GM18867 (cell line): ENCODE measurements around the gene ATP10B.
A peak's percentile ranks its signal among the peaks of the same experiment; 100 is the strongest.
"Not testable (repeated sequence)": the region's sequence is repeated elsewhere in the genome, so short reads cannot be mapped to it uniquely, and the experiment has no call there.

Experiments
- ATAC-seq: cut with Tn5 transposase; IDR thresholded peaks from one replicate; pipeline ENCODE4 v1.9.1; 2021; ENCODE audit warnings: mild to moderate bottlenecking, moderate library complexity; ENCODE audit not compliant: unreplicated experiment

ATP10B gene

GRCh38 chr5:160833806-160834205, 18.2 kb downstream of the ATP10B start:
- ATAC-seq: no peak

DNA sequence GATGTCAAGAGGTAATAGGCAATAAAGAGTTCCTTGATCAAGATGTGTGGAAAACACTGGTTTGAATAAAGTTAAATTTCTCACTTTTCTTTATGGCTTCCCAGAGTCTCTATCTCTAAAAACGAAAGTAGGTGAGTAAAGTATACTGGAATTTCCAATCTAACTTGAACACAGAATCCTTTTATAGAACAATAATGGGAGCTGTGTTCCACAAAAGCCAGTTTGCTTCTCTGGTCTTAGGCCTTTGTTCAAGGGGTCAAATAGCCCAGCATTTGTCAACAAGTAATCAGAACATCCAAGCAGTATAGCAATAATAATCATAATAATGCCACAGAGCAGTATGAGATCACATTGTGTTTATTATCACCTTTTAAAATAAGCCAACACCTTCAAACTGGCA, 20.2 kb downstream of the ATP10B start:
- ATAC-seq: no peak

GRCh38 chr5:160824301-160825001, 27.6 kb downstream of the ATP10B start:
- ATAC-seq: no peak

GRCh38 chr5:160812996-160813395, 39.0 kb downstream of the ATP10B start:
- ATAC-seq: not testable (repeated sequence)

DNA sequence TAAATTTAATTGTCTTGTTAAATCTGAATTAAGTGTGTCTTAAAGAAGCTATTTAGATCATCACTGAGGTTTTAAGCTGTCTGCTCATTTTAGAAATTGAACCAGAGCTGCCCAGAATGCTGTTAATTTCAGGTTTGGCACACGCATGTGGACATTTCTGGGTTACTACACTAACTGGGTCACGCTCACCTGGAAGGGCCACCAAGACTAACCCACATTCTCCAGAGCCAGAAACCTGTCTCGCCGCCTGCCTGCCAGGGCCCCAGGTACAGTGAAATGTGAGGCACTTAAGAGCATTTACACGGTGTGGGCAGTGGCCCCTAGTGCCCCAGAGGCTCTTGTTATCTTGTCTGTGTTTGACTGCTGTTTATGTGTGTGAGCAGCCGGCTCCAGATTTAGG, 46.6 kb downstream of the ATP10B start:
- ATAC-seq: no peak

DNA sequence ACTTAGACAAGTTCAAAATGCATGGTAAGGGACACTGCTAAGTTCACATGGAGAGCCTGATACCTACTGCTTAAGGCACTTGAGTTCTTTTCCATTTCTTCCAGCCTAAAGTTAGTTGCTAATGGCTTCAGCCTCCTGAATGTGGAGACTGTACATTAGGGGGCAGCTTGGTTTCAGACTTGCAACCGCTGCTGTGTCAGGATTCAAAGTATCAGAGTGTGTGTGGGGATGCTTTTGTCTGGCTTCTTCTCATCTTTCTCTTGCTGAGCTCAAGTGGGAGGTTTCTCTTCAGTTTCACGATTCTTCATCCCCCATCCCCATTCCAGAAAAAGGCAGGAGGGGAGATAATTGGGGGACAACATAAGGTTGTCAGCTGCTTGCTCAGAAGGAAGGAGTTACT, 49.4 kb downstream of the ATP10B start:
- peak; percentile 44 for ATAC-seq

DNA sequence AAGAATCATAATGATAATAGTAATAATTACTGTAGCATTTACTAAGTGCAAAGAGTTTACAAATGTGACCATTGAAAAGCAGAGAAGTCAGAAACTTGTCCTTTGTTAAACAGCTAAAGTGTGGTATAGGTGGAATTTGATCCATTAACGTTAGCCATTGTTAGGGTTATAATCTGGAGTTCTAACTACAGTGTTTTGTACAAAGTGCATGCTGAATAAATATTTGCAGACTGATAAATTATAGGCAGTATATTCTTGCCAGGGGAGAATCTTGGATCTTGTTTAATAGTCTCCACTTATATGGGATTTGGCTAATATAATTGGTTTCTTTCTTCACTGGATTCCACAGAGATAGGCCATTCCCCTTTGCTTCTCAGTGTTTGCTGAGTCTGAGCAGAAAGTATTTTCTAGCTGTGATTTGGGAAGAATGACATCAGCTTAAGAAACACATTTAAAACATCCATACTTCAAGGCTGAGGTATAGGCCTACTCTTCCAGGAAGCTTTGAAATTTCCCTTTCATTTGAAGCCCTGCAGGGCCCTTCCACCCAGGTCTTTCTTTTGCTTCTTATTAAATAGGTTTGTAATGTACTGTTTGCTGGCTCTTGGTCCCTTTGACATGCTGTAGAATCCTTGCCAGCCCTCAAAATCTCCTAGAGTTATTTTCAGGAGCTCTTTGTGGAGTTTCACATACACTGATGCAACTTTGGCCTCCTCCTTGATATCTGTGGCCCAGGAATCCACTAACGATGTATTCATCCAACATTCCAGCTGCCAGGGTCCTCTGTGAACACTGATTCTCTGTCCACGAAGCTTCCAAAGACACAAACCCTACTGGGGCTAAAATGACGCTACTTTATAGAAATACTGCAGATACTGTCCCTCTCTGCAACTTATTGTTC, 51.4 kb downstream of the ATP10B start:
- no peak for ATAC-seq

DNA sequence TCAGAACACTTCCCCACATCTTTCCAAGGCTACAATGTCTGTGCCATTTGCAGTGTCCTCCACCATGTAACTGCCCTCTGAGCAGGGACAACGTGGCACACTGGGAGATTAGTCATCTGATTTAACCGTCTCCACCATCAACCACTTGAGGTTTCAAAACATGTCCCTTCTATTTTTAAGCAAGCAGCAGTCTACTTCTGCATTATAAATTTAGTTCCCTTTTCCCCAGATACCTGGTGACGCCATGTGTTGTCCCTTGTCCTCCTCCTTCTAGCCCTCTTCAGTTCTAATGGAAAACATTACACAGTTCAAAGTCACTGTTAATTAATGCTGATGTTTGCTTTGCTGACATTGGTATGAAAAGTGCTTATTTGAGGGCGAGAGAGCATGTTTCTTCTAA, 52.8 kb downstream of the ATP10B start:
- ATAC-seq: peak; percentile 78

GRCh38 chr5:160797020-160797419, 55.0 kb downstream of the ATP10B start:
- no peak for ATAC-seq

- ATAC-seq: no peak
These were observed 58.5 kb downstream of the ATP10B start for GRCh38 chr5:160793530-160793899.

DNA sequence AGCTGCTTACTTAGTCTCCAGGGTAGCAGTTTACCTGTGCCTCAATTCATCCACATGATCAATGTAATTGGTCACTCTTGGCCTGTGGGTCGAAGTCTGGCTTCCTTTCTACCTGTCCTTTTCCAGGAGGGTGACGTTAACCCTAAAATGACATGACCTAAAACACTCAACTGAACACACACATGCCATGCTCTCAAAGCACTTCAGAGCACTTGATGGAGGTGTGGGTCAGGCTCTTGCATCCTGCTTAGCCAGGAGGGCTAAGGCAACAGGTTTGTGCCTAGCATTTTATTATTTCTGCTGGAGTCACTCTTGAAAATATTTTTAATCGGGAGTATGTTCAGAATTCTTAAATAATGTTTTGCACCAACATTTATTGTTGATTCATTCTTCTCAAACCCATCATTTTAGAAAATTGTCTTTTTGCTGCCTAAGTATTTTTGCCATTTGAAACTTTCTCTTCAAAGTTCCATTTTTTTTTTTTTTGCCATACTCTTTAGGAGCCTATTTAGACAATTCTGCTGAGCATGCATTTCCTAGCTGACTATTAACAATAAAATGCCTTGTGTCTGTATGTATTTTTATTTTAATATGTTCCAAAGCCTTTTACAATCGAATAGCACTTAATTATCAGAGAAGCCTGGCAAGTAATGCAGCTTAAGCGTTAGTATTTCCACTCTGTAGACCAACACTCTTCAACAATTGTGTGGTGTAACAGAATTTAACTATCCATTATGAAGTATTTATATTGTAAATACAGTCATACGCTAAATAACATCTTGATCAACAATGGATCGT, 59.1 kb downstream of the ATP10B start:
- no peak for ATAC-seq

DNA sequence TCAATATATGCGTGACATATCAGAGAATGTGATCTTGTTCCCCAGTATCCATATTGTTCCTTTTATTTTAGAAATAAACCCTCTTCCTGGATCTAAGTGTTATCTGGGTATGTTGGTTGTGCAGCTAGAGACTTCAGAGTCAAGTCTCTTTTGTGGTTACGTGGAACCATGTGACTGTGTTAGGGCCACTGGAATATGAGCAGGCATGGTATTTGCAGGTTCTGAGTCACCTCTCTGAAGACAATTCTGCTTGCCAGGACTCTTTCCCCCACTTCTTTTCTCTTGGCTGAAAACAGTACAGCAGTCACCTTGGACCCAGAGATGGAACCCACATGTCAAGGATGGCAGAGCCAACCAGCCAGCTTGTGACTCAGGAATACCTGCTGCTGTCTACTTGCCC, 59.7 kb downstream of the ATP10B start:
- ATAC-seq: no peak

GRCh38 chr5:160789219-160789859, 62.7 kb downstream of the ATP10B start:
- ATAC-seq: no peak

GRCh38 chr5:160788102-160788660, 63.8 kb downstream of the ATP10B start:
- no peak for ATAC-seq

GRCh38 chr5:160787240-160787639, 64.8 kb downstream of the ATP10B start:
- peak; percentile 92 for ATAC-seq

GRCh38 chr5:160774666-160775315, 77.2 kb downstream of the ATP10B start:
- ATAC-seq: no peak

- no peak for ATAC-seq
These were observed 78.2 kb downstream of the ATP10B start for GRCh38 chr5:160773646-160774410.

DNA sequence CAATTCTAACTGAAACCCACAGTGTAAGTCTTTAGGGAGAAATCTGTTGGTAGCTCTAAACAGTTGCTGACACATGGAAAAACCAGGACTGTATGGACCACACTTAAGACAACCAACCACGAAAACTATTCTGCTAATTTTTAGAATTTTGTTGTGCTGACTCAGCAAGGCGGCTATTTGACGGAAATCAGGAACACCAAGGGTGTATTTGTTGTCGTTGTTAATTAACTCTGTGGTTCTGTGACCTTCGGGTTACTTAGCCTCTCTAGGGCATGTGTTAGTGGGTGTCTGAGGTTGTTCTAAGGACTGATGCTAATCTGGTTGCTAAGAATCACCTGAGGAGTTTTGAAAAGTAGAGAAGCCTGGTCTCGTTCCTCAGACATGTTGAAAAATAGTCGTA, 79.2 kb downstream of the ATP10B start:
- ATAC-seq: no peak

DNA sequence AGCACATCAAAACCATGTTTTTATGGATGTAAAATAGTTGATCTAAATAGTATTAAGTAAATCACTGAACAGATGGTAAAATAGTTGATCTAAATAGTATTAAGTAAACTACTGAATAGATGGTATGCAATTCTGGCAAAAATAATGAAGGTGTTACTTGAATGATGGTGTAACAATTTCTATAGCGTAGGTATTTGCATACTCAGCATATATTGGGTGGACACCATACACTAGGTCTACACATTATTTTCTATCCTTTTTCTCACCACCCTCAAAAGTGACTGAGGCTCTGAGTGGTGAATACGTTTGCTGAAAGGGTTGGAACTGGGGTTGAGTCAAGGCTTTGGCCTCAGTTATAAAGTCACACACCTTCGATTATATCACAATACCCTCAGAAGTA, 81.3 kb downstream of the ATP10B start:
- no peak for ATAC-seq
